ENCODE measurements around the gene MTSS2.
"Not testable (repeated sequence)": the region's sequence is repeated elsewhere in the genome, so short reads cannot be mapped to it uniquely, and the experiment has no call there.

MTSS2 gene

DNA sequence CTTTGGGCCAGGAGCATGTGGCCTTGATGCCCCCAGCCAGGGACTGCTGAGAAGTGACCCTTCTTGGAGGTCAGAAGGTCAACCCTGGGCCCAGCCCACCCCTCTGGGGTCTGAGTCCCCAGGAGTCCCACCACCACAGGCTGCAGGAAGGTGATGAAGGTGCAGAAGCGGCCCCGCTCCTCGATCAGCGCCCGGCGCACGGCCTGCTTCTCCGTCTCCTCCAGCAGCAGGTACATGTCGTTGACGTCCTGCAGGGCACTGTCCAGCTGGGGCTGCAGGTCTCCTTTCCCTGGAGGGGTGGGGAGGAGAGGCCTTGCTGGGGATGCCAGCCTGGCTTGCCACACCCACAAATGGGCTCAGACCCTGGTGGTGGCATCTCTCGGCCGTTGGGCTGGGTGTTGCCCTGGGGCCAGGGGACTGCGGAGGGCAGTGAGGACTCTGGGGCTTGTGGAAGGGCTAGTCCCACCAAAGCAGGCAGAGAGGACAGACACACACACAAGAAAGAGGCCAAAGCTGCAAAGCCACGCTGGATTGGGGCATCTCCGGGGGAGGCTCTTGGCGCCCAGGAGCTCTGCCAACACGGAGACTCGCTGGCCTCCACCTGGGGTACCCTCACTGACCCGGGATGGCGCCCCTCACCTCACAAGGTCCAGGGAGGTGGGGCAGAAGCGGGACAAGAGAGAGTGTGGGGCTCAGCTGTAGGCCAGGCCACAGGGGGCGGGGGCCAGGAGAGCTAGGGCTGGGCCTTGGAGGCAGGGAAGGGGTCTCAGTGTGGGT is 7.5 kb downstream of the MTSS2 start:
- H3K36me3 ChIP-seq (replicated peaks): peaks cover 17% of the 10 kb centered on the region
- in situ Hi-C loops (cut with HindIII; ENCODE audit: low pct_ligation_motif_present, low sequenced_read_pairs): no loop called here
- H3K4me3 ChIP-seq (ENCODE audit: low read depth, low read length): no peak overlapping the region
- H3K27ac ChIP-seq: no peak overlapping the region
- H3K27me3 ChIP-seq (replicated peaks): no peaks in the 10 kb centered on the region
- no peak for DNase-seq
- TF ChIP-seq, protein P1, sequence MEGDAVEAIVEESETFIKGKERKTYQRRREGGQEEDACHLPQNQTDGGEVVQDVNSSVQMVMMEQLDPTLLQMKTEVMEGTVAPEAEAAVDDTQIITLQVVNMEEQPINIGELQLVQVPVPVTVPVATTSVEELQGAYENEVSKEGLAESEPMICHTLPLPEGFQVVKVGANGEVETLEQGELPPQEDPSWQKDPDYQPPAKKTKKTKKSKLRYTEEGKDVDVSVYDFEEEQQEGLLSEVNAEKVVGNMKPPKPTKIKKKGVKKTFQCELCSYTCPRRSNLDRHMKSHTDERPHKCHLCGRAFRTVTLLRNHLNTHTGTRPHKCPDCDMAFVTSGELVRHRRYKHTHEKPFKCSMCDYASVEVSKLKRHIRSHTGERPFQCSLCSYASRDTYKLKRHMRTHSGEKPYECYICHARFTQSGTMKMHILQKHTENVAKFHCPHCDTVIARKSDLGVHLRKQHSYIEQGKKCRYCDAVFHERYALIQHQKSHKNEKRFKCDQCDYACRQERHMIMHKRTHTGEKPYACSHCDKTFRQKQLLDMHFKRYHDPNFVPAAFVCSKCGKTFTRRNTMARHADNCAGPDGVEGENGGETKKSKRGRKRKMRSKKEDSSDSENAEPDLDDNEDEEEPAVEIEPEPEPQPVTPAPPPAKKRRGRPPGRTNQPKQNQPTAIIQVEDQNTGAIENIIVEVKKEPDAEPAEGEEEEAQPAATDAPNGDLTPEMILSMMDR (IDR thresholded peaks at IDR 0.05; ENCODE audit: low read depth, low read length, missing control alignments): no peak

DNA sequence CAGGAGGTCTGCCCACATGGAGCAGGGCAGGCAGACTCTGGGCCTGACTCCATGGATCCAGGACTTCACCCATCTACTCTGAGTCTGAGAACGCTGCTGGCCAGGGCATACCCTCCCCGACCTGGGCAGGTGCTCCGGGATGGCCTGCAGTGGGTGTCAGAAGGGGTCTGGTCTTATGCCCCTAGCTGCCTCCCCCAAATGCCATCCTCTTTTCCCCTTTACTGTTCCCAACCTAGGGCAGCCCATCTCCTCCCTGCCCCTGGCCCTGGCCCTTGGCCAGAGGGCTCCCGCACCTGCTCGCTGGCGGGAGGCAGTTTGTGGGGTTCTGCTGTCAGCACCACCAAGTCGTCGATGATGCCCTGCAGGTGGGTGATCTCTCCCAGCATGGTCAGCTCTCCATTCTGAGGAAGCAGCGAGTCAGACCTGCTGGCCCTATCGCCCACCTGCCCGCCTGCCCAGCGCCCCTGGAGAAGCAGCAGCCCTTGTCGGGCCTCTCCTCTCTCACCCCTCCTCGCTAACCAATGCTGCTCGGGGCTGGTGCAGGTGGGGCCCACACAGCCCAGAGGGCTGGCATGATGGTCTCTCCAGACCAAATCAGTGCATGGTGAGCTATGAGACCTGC is 8.2 kb downstream of the MTSS2 start:
- Histone ChIP-seq H3K4me3 (ENCODE audit: low read depth, low read length) (no peak overlapping the region), H3K27ac (no peak overlapping the region), H3K27me3 (replicated peaks) (no peaks in the 10 kb centered on the region), H3K36me3 (replicated peaks) (peaks cover 17% of the 10 kb centered on the region)
- TF ChIP-seq, protein P1 (IDR thresholded peaks at IDR 0.05; ENCODE audit: low read depth, low read length, missing control alignments): no peak
- no peak for DNase-seq
- in situ Hi-C loops (cut with HindIII; ENCODE audit: low pct_ligation_motif_present, low sequenced_read_pairs): no loop called here

- TF ChIP-seq, protein P1 (IDR thresholded peaks at IDR 0.05; ENCODE audit: low read depth, low read length, missing control alignments): no peak
- H3K27ac ChIP-seq: no peak overlapping the region
- H3K4me3 ChIP-seq (ENCODE audit: low read depth, low read length): no peak overlapping the region
- in situ Hi-C loops (cut with HindIII; ENCODE audit: low pct_ligation_motif_present, low sequenced_read_pairs): no loop called here
- H3K36me3 ChIP-seq (replicated peaks): peaks cover 17% of the 10 kb centered on the region
- H3K27me3 ChIP-seq (replicated peaks): no peaks in the 10 kb centered on the region
- no peak for DNase-seq
Observed at GRCh38 chr16:70676675-70677498, 9.0 kb downstream of the MTSS2 start.

DNA sequence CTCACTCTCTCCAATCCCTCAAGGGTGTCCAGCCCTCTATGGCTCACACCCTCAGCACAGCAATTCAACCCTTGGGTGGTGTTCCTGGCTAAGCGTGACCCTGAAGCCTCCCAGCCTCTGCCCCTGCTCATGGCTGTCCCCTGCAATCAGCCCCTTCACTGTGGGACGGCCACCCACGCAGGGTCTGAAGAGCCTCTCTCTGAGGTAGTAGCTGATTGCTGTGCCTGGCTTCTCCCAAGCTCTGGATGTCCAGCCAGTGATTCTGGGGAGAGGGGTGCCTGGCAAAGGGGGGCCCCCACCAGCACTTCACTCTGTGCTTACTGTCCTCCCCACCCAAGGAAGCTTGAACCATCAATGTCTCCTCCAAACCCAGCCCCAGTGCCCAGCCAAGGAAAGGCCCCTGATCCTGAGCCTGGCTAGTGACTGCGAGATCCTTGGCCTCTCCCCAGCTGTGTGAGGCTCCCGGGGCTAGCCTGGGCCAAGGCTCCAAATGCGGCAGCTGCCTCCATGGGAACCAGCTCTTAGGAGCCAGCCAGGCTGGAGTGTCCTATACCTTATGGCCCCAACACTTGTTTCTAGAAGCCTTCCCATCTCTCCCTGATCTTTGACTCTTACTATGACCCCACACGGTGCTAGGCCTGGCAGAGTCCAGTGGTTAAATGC is 9.9 kb downstream of the MTSS2 start:
- DNase-seq: no peak
- TF ChIP-seq, protein P1 (IDR thresholded peaks at IDR 0.05; ENCODE audit: low read depth, low read length, missing control alignments): no peak
- peaks cover 17% of the 10 kb centered on the region for H3K36me3 ChIP-seq (replicated peaks)
- H3K27ac ChIP-seq: no peak overlapping the region
- no peaks in the 10 kb centered on the region for H3K27me3 ChIP-seq (replicated peaks)
- no peak overlapping the region for H3K4me3 ChIP-seq (ENCODE audit: low read depth, low read length)
- in situ Hi-C loops (cut with HindIII; ENCODE audit: low pct_ligation_motif_present, low sequenced_read_pairs): no loop called here

- in situ Hi-C loops (cut with HindIII; ENCODE audit: low pct_ligation_motif_present, low sequenced_read_pairs): no loop called here
- TF ChIP-seq, protein P1 (IDR thresholded peaks at IDR 0.05; ENCODE audit: low read depth, low read length, missing control alignments): no peak
- peaks cover 17% of the 10 kb centered on the region for H3K36me3 ChIP-seq (replicated peaks)
- H3K27ac ChIP-seq: no peak overlapping the region
- H3K4me3 ChIP-seq (ENCODE audit: low read depth, low read length): no peak overlapping the region
- no peak for DNase-seq
- no peaks in the 10 kb centered on the region for H3K27me3 ChIP-seq (replicated peaks)
Observed at GRCh38 chr16:70674221-70675014, 11.4 kb downstream of the MTSS2 start.

DNA sequence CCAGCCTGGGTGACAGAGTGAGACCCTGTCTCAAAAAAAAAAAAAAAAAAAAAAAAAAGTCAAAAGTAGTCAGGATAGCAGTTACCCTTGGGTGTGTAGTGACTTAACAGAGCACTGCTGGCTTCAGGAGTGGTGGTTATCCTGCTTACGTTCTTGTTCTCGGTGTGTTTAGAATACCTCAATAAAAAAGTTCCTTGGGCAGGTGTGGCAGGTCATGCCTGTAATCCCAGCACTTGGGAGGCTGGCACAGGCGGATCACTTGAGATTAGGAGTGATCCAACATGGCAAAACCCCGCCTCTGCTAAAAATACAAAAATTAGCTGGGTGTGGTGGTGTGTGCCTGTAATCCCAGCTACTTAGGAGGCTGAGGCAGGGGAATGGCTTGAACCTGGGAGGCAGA is 14.9 kb downstream of the MTSS2 start:
- peaks cover 11% of the 10 kb centered on the region for H3K36me3 ChIP-seq (replicated peaks)
- H3K4me3 ChIP-seq (ENCODE audit: low read depth, low read length); H3K27me3 ChIP-seq (replicated peaks); DNase-seq; in situ Hi-C loops (cut with HindIII; ENCODE audit: low pct_ligation_motif_present, low sequenced_read_pairs); H3K27ac ChIP-seq: not testable (repeated sequence)

All from brain microvascular endothelial cell (primary cell).